Rectal smooth muscle tissue (tissue), 1 donor: ENCODE measurements around the gene CNTNAP3.
"Not testable (repeated sequence)": the region's sequence is repeated elsewhere in the genome, so short reads cannot be mapped to it uniquely, and the experiment has no call there.

Source experiments
- H3K27ac ChIP-seq: one replicate; pipeline ENCODE4 v1.7.0; 2013; ENCODE audit warnings: low read depth, low read length, inconsistent platforms
- H3K27me3 ChIP-seq: one replicate; pipeline ENCODE4 v1.7.0; 2013; ENCODE audit warnings: low read length; ENCODE audit not compliant: control insufficient read depth, insufficient read depth
- H3K36me3 ChIP-seq: one replicate; pipeline ENCODE4 v1.7.0; 2013; ENCODE audit warnings: low read length; ENCODE audit not compliant: control insufficient read depth, insufficient read depth
- H3K4me1 ChIP-seq: one replicate; pipeline ENCODE4 v1.7.0; 2013; ENCODE audit warnings: low read length; ENCODE audit not compliant: control insufficient read depth, insufficient read depth
- H3K4me3 ChIP-seq: one replicate; pipeline ENCODE4 v1.7.0; 2013; ENCODE audit warnings: low read length
- H3K9ac ChIP-seq: one replicate; pipeline ENCODE4 v1.7.0; 2013; ENCODE audit warnings: low read length

CNTNAP3 gene

GRCh38 chr9:39046833-39047232 is 241.1 kb downstream of the CNTNAP3 start:
- H3K4me1 ChIP-seq, H3K4me3 ChIP-seq, H3K27ac ChIP-seq, H3K27me3 ChIP-seq, H3K9ac ChIP-seq, H3K36me3 ChIP-seq: not testable (repeated sequence)

GRCh38 chr9:39042352-39042803 is 245.6 kb downstream of the CNTNAP3 start:
- not testable (repeated sequence) for H3K9ac ChIP-seq, H3K36me3 ChIP-seq, H3K27ac ChIP-seq, H3K4me3 ChIP-seq, H3K4me1 ChIP-seq, H3K27me3 ChIP-seq

- H3K9ac ChIP-seq, H3K4me1 ChIP-seq, H3K36me3 ChIP-seq: not testable (repeated sequence)
Measured at GRCh38 chr9:39041774-39042173, 246.2 kb downstream of the CNTNAP3 start.

GRCh38 chr9:39039148-39039547 is 248.8 kb downstream of the CNTNAP3 start:
- not testable (repeated sequence) for H3K9ac ChIP-seq, H3K27me3 ChIP-seq, H3K4me1 ChIP-seq, H3K27ac ChIP-seq, H3K4me3 ChIP-seq, H3K36me3 ChIP-seq

More at GRCh38 chr9:39041774-39042173, 246.2 kb downstream of the CNTNAP3 start:
- not testable (repeated sequence) for H3K27me3 ChIP-seq, H3K4me3 ChIP-seq, H3K27ac ChIP-seq

- H3K4me1 ChIP-seq, H3K36me3 ChIP-seq, H3K27me3 ChIP-seq, H3K27ac ChIP-seq, H3K9ac ChIP-seq, H3K4me3 ChIP-seq: not testable (repeated sequence)
Measured at GRCh38 chr9:39038221-39038620, 249.7 kb downstream of the CNTNAP3 start.

- not testable (repeated sequence) for H3K4me1 ChIP-seq, H3K36me3 ChIP-seq, H3K27ac ChIP-seq, H3K27me3 ChIP-seq, H3K4me3 ChIP-seq, H3K9ac ChIP-seq
Measured at GRCh38 chr9:39033849-39034248, 254.1 kb downstream of the CNTNAP3 start.

- H3K27ac ChIP-seq, H3K4me3 ChIP-seq, H3K36me3 ChIP-seq, H3K4me1 ChIP-seq, H3K27me3 ChIP-seq, H3K9ac ChIP-seq: not testable (repeated sequence)
Measured at GRCh38 chr9:39030204-39031019, 257.6 kb downstream of the CNTNAP3 start.

- H3K27me3 ChIP-seq, H3K4me3 ChIP-seq, H3K36me3 ChIP-seq, H3K27ac ChIP-seq, H3K9ac ChIP-seq, H3K4me1 ChIP-seq: not testable (repeated sequence)
Measured at GRCh38 chr9:39028855-39029254, 259.1 kb downstream of the CNTNAP3 start.

- not testable (repeated sequence) for H3K4me3 ChIP-seq, H3K4me1 ChIP-seq, H3K27me3 ChIP-seq, H3K36me3 ChIP-seq, H3K27ac ChIP-seq, H3K9ac ChIP-seq
Measured at GRCh38 chr9:39028168-39028567, 259.8 kb downstream of the CNTNAP3 start.

GRCh38 chr9:39025911-39026588 is 261.9 kb downstream of the CNTNAP3 start:
- not testable (repeated sequence) for H3K27me3 ChIP-seq, H3K27ac ChIP-seq, H3K36me3 ChIP-seq, H3K4me1 ChIP-seq, H3K9ac ChIP-seq, H3K4me3 ChIP-seq
